Measurements from ENCODE around the gene ABCB8.
"Not testable (repeated sequence)": the region's sequence is repeated elsewhere in the genome, so short reads cannot be mapped to it uniquely, and the experiment has no call there.

The ABCB8 gene

DNA sequence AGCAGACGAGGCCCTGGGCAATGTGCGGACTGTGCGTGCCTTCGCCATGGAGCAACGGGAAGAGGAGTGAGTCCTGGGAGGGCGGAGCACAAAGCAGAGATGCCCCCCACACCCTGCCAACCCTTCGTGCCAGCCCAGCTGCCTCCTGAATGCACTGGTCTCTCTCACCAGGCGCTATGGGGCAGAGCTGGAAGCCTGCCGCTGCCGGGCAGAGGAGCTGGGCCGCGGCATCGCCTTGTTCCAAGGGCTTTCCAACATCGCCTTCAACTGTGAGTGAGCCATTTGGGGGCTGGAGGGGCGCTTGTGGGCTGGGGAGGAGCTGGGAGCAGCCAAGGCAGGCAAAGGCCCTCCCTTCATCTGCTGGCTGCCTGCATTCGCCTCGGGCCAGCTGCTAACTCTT is 7.7 kb downstream of the ABCB8 start:
- H3K27ac Mint-ChIP-seq: no peak overlapping the region
- no peak overlapping the region for H3K4me3 Mint-ChIP-seq
- peaks cover 16% of the 10 kb centered on the region for H3K4me1 Mint-ChIP-seq
- H3K9me3 Mint-ChIP-seq: no peaks in the 10 kb centered on the region
- TF ChIP-seq, protein P1, sequence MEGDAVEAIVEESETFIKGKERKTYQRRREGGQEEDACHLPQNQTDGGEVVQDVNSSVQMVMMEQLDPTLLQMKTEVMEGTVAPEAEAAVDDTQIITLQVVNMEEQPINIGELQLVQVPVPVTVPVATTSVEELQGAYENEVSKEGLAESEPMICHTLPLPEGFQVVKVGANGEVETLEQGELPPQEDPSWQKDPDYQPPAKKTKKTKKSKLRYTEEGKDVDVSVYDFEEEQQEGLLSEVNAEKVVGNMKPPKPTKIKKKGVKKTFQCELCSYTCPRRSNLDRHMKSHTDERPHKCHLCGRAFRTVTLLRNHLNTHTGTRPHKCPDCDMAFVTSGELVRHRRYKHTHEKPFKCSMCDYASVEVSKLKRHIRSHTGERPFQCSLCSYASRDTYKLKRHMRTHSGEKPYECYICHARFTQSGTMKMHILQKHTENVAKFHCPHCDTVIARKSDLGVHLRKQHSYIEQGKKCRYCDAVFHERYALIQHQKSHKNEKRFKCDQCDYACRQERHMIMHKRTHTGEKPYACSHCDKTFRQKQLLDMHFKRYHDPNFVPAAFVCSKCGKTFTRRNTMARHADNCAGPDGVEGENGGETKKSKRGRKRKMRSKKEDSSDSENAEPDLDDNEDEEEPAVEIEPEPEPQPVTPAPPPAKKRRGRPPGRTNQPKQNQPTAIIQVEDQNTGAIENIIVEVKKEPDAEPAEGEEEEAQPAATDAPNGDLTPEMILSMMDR (IDR thresholded peaks at IDR 0.05; ENCODE audit: unreplicated experiment in 3 of 3): no peak
- no peaks in the 10 kb centered on the region for H3K27me3 Mint-ChIP-seq (ENCODE audit: low read depth)
- H3K36me3 Mint-ChIP-seq (ENCODE audit: low read depth): peaks cover 3% of the 10 kb centered on the region

DNA sequence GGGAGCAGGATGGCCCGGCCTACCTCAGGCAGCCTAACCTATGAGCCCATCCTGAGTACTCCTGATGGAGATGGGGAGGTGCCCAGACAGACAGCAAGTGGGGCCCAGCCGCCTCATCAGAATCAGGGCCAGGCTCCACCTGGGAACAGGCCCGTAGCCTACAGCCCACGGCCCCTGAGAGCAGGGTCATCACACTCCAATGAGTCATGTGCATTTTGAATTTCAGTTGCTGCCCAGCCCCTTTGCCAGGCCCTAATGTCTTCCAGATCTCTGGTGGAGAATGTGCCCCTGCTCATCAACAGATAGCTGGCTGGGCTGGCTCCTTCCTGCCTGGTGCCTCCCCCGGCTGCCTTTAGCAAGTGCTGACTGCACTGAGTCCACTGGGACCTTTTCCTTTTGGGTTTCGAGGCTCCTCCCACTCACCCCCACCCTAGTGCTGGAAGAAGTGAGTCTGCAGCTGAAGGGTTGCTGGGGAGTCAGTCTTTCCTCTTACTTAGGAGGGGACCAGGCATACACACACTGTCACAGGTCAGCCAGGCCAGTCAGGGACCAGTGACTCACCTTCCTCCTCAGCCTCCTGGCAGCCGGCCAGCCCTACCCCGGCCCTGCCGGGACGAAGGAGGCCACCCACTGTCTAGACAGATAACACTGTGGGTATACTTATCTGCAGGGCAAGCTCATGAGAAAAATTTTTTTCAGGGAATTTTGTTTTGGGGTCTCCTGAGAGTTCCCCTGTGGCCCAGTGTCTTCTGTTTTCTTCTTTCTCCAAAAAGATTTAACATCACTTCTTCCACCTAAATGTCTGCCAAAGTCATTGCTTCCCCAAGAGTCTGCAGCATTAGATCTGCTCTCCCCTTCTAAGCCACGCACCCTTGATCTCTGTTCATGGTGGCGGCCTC is 10.9 kb downstream of the ABCB8 start:
- Mint-ChIP-seq H3K4me1 (peaks cover 19% of the 10 kb centered on the region), H3K9me3 (no peaks in the 10 kb centered on the region), H3K4me3 (no peak overlapping the region), H3K27ac (peak overlapping the region; percentile 69 to 82 (median 77)), H3K27me3 (ENCODE audit: low read depth) (no peaks in the 10 kb centered on the region), H3K36me3 (ENCODE audit: low read depth) (no peaks in the 10 kb centered on the region)
- TF ChIP-seq, protein P1 (IDR thresholded peaks at IDR 0.05; ENCODE audit: unreplicated experiment in 3 of 3): no peak

DNA sequence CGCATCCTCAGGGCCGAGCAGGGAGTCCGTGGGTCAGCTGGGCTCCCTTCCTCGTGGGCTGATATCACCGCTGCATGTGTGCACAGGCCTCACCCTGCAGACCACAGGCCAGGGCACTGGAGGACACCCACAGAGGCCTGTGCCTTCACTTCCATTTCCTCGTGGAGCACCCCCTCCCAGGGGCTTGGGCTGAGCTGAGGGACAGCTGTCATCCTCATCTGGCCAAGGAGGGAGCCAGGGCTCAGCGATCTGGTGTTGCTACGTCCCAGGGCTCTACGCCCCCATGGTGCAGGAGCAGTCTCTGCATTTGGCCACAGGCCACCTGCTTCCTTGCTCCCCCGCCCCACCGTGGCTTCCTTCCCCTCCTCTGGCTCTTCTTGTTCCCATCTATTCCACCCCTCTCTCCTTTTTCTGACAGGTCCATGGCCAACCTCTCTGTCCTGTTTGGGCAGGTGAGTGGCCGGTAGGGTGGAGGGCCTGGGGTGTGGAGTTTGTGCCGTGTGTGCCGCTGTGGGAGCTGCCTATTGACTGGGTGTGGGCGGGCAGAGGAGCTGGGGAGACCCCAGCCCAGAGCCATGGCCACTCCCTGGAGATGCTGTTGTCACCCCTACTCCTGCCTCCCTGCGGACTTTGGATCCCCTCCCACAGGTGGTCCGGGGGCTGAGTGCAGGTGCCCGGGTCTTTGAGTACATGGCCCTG is 11.7 kb downstream of the ABCB8 start:
- no peak overlapping the region for H3K4me3 Mint-ChIP-seq
- H3K36me3 Mint-ChIP-seq (ENCODE audit: low read depth): no peaks in the 10 kb centered on the region
- no peaks in the 10 kb centered on the region for H3K9me3 Mint-ChIP-seq
- H3K27ac Mint-ChIP-seq: peak overlapping the region; percentile 69 to 82 (median 77)
- no peaks in the 10 kb centered on the region for H3K27me3 Mint-ChIP-seq (ENCODE audit: low read depth)
- H3K4me1 Mint-ChIP-seq: peaks cover 19% of the 10 kb centered on the region
- TF ChIP-seq, protein P1 (IDR thresholded peaks at IDR 0.05; ENCODE audit: unreplicated experiment in 3 of 3): no peak

DNA sequence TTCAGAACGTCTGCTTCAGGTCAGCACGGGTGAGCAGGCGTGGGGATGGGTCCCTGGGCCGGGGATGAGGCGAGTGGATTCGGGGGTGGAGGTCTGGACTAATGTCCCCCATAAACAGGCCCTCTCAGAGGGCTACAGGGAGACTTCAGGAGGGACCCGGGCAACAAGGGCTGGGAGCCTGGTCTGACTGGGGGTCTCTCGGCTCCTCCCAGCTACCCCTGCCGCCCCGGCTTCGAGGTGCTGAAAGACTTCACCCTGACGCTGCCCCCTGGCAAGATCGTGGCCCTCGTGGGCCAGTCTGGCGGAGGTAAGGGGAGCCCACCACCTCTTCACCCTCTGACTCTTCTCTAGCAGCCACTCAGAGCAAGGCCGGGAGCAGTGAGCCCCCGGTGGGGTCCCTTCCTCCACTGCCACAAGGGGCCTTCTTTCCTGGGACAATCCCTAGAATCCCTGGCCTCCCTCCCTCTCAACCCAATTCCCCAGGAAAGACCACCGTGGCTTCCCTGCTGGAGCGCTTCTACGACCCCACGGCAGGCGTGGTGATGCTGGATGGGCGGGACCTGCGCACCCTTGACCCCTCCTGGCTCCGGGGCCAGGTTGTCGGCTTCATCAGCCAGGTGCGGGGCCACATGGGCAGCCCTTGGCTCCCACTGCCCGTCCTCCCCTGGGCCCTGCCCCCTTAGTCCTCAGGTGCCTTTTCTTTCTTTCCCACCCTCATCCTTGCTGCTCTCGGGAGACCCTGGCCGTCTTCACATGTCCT is 12.5 kb downstream of the ABCB8 start:
- Mint-ChIP-seq H3K36me3 (ENCODE audit: low read depth) (no peaks in the 10 kb centered on the region), H3K4me3 (no peak overlapping the region), H3K4me1 (peaks cover 19% of the 10 kb centered on the region), H3K27me3 (ENCODE audit: low read depth) (no peaks in the 10 kb centered on the region), H3K27ac (no peak overlapping the region), H3K9me3 (no peaks in the 10 kb centered on the region)
- TF ChIP-seq, protein P1 (IDR thresholded peaks at IDR 0.05; ENCODE audit: unreplicated experiment in 3 of 3): no peak

DNA sequence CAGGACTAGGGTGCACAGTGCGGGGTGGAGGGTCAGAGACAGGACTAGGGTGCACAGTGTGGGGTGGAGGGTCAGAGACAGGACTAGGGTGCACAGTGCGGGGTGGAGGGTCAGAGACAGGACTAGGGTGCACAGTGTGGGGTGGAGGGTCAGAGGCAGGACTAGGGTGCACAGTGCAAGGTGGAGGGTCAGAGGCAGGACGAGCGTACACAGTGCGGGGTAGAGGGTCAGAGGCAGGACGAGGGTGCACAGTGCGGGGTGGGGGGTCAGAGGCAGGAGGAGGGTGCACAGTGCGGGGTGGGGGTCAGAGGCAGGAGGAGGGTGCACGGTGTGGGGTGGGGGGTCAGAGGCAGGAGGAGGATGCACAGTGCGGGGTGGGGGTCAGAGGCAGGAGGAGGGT is 15.2 kb downstream of the ABCB8 start:
- not testable (repeated sequence) for H3K27me3 Mint-ChIP-seq (ENCODE audit: low read depth); H3K27ac Mint-ChIP-seq; H3K36me3 Mint-ChIP-seq (ENCODE audit: low read depth); H3K4me3 Mint-ChIP-seq; H3K9me3 Mint-ChIP-seq
- peaks cover 29% of the 10 kb centered on the region for H3K4me1 Mint-ChIP-seq

DNA sequence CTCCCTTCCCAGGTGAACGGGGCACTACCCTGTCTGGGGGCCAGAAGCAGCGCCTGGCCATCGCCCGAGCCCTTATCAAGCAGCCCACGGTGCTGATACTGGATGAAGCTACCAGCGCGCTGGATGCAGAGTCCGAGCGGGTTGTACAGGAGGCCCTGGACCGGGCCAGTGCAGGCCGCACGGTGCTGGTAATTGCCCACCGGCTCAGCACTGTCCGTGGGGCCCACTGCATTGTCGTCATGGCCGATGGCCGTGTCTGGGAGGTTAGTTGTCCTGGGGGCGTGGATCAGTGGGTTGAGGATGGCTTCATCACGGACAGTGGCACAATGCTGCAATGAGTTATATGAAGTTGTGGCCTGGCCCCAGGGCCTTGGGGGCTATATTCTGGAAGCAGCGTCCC is 15.7 kb downstream of the ABCB8 start:
- peaks cover 25% of the 10 kb centered on the region for H3K4me1 Mint-ChIP-seq
- TF ChIP-seq, protein P1 (IDR thresholded peaks at IDR 0.05; ENCODE audit: unreplicated experiment in 3 of 3): no peak
- H3K4me3 Mint-ChIP-seq: no peak overlapping the region
- H3K27ac Mint-ChIP-seq: no peak overlapping the region
- no peaks in the 10 kb centered on the region for H3K36me3 Mint-ChIP-seq (ENCODE audit: low read depth)
- H3K27me3 Mint-ChIP-seq (ENCODE audit: low read depth): peaks cover 3% of the 10 kb centered on the region
- H3K9me3 Mint-ChIP-seq: no peaks in the 10 kb centered on the region
